Measurements from ENCODE around the gene CDK5R1.

CDK5R1 gene

GRCh38 chr17:32475258-32475657, 11.5 kb upstream of the CDK5R1 start:
- DNase-seq: no peak

GRCh38 chr17:32477220-32477619, 9.6 kb upstream of the CDK5R1 start:
- DNase-seq: no peak

GRCh38 chr17:32479074-32479617, 7.6 kb upstream of the CDK5R1 start:
- DNase-seq: no peak

- DNase-seq: no peak
Observed at GRCh38 chr17:32481193-32481592, 5.6 kb upstream of the CDK5R1 start.

- no peak for DNase-seq
Observed at GRCh38 chr17:32482568-32483320, 4.0 kb upstream of the CDK5R1 start.

GRCh38 chr17:32483451-32484019, 3.3 kb upstream of the CDK5R1 start:
- DNase-seq: no peak

GRCh38 chr17:32484041-32484461, 2.7 kb upstream of the CDK5R1 start:
- DNase-seq: no peak

- no peak for DNase-seq
Observed at GRCh38 chr17:32484628-32485027, 2.2 kb upstream of the CDK5R1 start.

- no peak for DNase-seq
Observed at GRCh38 chr17:32485261-32486110, 1.3 kb upstream of the CDK5R1 start.

- DNase-seq: peak; percentile 60
Observed at GRCh38 chr17:32486111-32486700, 587 bp upstream of the CDK5R1 start.

- DNase-seq: no peak
Observed at GRCh38 chr17:32487473-32488176, 832 bp downstream of the CDK5R1 start.

- DNase-seq: no peak
Observed at GRCh38 chr17:32488177-32488542, 1.4 kb downstream of the CDK5R1 start.

GRCh38 chr17:32488604-32489180, 1.9 kb downstream of the CDK5R1 start:
- DNase-seq: no peak

- DNase-seq: no peak
Observed at GRCh38 chr17:32489320-32490100, 2.7 kb downstream of the CDK5R1 start.

- no peak for DNase-seq
Observed at GRCh38 chr17:32490101-32490482, 3.3 kb downstream of the CDK5R1 start.

- DNase-seq: no peak
Observed at GRCh38 chr17:32491371-32492263, 4.8 kb downstream of the CDK5R1 start.

- DNase-seq: no peak
Observed at GRCh38 chr17:32492264-32492589, 5.4 kb downstream of the CDK5R1 start.

GRCh38 chr17:32492648-32493289, 6.0 kb downstream of the CDK5R1 start:
- DNase-seq: no peak

GRCh38 chr17:32493571-32493970, 6.8 kb downstream of the CDK5R1 start:
- DNase-seq: no peak
